Measurements from ENCODE around the gene ANXA8L1.
"Not testable (repeated sequence)": the region's sequence is repeated elsewhere in the genome, so short reads cannot be mapped to it uniquely, and the experiment has no call there.

DNA sequence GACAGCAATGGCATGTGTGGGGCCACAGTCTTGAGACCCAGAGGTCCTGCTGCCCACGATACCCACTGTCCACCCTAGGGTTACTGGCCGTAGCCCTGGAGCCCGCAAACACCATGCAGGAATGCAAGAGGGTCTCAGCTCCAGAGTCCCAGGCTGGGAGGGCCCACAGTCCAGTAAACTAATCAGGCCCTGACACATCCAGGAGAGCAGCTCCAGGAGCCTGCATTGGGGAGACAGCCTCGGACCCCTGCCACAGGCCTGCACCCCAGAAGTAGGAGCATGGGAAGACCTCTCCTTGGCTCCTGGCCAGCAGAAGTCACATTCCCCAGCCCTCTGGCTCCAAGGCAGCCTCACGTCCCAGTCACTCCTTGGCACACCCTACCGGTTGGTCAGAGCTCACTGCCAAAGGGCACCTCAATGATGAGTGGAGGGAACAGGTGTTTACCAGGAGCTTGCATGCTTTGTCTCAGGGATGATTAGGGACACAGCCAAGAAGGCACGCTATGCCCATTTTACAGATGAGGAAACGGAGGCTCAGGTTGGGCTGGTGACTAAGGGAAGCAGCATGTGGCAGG lies 7.8 kb upstream of the ANXA8L1 start:
- TF ChIP-seq MXI1 (conservative IDR thresholded peaks at IDR 0.05; ENCODE audit: poor library complexity, severe bottlenecking); CTCF (IDR thresholded peaks at IDR 0.05; ENCODE audit: poor library complexity, severe bottlenecking); POLR2AphosphoS5 (IDR thresholded peaks at IDR 0.05); TAF1 (IDR thresholded peaks at IDR 0.05; ENCODE audit: low read depth): not testable (repeated sequence)
- TF ChIP-seq, protein P1, sequence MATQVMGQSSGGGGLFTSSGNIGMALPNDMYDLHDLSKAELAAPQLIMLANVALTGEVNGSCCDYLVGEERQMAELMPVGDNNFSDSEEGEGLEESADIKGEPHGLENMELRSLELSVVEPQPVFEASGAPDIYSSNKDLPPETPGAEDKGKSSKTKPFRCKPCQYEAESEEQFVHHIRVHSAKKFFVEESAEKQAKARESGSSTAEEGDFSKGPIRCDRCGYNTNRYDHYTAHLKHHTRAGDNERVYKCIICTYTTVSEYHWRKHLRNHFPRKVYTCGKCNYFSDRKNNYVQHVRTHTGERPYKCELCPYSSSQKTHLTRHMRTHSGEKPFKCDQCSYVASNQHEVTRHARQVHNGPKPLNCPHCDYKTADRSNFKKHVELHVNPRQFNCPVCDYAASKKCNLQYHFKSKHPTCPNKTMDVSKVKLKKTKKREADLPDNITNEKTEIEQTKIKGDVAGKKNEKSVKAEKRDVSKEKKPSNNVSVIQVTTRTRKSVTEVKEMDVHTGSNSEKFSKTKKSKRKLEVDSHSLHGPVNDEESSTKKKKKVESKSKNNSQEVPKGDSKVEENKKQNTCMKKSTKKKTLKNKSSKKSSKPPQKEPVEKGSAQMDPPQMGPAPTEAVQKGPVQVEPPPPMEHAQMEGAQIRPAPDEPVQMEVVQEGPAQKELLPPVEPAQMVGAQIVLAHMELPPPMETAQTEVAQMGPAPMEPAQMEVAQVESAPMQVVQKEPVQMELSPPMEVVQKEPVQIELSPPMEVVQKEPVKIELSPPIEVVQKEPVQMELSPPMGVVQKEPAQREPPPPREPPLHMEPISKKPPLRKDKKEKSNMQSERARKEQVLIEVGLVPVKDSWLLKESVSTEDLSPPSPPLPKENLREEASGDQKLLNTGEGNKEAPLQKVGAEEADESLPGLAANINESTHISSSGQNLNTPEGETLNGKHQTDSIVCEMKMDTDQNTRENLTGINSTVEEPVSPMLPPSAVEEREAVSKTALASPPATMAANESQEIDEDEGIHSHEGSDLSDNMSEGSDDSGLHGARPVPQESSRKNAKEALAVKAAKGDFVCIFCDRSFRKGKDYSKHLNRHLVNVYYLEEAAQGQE (IDR thresholded peaks at IDR 0.05; ENCODE audit: borderline replicate concordance) = not testable (repeated sequence)
